ENCODE measurements around the gene TMEM134. TPM values are rescaled to one million over a fixed set of nuclear protein-coding genes. Genes with fewer than 3 reads are reported as not detected.
A peak's percentile ranks its signal among the peaks of the same experiment; 100 is the strongest.

TMEM134 gene
- total and polyA plus RNA-seq, 9 of the 15 experiments (the other 6 are each of a cell fraction or from before 2014, with no cell fraction given) = 0.63 to 48.4 (median 10.7) TPM

DNA sequence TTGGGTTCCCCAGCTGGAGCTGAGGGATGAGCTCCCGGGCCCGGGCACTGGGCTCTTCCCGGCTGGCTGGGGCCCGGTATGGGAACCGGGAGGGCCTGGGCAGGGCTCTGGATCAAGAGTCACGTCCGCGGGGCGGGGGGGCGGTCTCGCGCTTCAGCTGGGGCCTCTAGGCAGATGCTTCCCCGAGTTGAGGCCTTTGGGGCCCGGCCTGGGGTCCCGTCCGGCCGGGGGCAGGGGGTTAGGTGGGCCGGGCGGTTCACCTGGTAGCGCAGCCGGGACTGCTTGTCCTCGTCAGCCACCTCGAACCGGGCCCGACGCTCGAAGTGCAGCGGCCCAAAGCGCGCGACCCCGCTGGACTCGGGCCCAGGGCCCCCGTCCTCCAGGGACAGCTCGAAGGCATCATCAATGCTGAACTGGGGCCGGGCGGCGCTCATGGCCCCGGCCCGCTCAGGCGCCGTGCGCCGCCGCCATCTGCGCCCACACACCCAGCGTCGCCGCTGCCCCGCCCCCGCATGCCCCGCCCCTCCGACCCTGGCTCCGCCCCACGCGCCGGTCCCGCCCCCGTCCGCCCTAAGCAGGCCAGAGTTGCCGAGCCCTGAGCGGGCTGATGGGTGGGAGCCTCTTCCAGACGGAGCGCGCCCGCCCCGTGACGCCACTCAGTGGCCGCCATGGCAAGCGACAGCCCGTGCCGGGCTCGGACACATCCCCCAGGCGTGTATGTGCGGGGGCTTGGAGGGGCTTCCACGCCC lies at the start of gene TMEM134 (continued):
- TF ChIP-seq, protein P1, sequence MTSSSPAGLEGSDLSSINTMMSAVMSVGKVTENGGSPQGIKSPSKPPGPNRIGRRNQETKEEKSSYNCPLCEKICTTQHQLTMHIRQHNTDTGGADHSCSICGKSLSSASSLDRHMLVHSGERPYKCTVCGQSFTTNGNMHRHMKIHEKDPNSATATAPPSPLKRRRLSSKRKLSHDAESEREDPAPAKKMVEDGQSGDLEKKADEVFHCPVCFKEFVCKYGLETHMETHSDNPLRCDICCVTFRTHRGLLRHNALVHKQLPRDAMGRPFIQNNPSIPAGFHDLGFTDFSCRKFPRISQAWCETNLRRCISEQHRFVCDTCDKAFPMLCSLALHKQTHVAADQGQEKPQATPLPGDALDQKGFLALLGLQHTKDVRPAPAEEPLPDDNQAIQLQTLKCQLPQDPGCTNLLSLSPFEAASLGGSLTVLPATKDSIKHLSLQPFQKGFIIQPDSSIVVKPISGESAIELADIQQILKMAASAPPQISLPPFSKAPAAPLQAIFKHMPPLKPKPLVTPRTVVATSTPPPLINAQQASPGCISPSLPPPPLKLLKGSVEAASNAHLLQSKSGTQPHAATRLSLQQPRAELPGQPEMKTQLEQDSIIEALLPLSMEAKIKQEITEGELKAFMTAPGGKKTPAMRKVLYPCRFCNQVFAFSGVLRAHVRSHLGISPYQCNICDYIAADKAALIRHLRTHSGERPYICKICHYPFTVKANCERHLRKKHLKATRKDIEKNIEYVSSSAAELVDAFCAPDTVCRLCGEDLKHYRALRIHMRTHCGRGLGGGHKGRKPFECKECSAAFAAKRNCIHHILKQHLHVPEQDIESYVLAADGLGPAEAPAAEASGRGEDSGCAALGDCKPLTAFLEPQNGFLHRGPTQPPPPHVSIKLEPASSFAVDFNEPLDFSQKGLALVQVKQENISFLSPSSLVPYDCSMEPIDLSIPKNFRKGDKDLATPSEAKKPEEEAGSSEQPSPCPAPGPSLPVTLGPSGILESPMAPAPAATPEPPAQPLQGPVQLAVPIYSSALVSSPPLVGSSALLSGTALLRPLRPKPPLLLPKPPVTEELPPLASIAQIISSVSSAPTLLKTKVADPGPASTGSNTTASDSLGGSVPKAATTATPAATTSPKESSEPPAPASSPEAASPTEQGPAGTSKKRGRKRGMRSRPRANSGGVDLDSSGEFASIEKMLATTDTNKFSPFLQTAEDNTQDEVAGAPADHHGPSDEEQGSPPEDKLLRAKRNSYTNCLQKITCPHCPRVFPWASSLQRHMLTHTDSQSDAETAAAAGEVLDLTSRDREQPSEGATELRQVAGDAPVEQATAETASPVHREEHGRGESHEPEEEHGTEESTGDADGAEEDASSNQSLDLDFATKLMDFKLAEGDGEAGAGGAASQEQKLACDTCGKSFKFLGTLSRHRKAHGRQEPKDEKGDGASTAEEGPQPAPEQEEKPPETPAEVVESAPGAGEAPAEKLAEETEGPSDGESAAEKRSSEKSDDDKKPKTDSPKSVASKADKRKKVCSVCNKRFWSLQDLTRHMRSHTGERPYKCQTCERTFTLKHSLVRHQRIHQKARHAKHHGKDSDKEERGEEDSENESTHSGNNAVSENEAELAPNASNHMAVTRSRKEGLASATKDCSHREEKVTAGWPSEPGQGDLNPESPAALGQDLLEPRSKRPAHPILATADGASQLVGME (CRISPR knock-in tag; IDR thresholded peaks at IDR 0.05) = no peak
- TF ChIP-seq ZBTB7A (IDR thresholded peaks at IDR 0.05; ENCODE audit: borderline replicate concordance, control insufficient read depth, low read depth, low read length) (peak; percentile 98), XRCC3 (IDR thresholded peaks at IDR 0.05) (no peak), ZBTB1 (CRISPR knock-in tag; IDR thresholded peaks at IDR 0.05; ENCODE audit: borderline replicate concordance, low read depth) (no peak), ZFP30 (CRISPR knock-in tag; IDR thresholded peaks at IDR 0.05; ENCODE audit: borderline replicate concordance) (no peak), ZFP36 (IDR thresholded peaks at IDR 0.05; ENCODE audit: low read depth, low read length, partially characterized antibody) (no peak), ZNF253 (CRISPR knock-in tag; conservative IDR thresholded peaks at IDR 0.05) (no peak)
- TF ChIP-seq, protein P2, sequence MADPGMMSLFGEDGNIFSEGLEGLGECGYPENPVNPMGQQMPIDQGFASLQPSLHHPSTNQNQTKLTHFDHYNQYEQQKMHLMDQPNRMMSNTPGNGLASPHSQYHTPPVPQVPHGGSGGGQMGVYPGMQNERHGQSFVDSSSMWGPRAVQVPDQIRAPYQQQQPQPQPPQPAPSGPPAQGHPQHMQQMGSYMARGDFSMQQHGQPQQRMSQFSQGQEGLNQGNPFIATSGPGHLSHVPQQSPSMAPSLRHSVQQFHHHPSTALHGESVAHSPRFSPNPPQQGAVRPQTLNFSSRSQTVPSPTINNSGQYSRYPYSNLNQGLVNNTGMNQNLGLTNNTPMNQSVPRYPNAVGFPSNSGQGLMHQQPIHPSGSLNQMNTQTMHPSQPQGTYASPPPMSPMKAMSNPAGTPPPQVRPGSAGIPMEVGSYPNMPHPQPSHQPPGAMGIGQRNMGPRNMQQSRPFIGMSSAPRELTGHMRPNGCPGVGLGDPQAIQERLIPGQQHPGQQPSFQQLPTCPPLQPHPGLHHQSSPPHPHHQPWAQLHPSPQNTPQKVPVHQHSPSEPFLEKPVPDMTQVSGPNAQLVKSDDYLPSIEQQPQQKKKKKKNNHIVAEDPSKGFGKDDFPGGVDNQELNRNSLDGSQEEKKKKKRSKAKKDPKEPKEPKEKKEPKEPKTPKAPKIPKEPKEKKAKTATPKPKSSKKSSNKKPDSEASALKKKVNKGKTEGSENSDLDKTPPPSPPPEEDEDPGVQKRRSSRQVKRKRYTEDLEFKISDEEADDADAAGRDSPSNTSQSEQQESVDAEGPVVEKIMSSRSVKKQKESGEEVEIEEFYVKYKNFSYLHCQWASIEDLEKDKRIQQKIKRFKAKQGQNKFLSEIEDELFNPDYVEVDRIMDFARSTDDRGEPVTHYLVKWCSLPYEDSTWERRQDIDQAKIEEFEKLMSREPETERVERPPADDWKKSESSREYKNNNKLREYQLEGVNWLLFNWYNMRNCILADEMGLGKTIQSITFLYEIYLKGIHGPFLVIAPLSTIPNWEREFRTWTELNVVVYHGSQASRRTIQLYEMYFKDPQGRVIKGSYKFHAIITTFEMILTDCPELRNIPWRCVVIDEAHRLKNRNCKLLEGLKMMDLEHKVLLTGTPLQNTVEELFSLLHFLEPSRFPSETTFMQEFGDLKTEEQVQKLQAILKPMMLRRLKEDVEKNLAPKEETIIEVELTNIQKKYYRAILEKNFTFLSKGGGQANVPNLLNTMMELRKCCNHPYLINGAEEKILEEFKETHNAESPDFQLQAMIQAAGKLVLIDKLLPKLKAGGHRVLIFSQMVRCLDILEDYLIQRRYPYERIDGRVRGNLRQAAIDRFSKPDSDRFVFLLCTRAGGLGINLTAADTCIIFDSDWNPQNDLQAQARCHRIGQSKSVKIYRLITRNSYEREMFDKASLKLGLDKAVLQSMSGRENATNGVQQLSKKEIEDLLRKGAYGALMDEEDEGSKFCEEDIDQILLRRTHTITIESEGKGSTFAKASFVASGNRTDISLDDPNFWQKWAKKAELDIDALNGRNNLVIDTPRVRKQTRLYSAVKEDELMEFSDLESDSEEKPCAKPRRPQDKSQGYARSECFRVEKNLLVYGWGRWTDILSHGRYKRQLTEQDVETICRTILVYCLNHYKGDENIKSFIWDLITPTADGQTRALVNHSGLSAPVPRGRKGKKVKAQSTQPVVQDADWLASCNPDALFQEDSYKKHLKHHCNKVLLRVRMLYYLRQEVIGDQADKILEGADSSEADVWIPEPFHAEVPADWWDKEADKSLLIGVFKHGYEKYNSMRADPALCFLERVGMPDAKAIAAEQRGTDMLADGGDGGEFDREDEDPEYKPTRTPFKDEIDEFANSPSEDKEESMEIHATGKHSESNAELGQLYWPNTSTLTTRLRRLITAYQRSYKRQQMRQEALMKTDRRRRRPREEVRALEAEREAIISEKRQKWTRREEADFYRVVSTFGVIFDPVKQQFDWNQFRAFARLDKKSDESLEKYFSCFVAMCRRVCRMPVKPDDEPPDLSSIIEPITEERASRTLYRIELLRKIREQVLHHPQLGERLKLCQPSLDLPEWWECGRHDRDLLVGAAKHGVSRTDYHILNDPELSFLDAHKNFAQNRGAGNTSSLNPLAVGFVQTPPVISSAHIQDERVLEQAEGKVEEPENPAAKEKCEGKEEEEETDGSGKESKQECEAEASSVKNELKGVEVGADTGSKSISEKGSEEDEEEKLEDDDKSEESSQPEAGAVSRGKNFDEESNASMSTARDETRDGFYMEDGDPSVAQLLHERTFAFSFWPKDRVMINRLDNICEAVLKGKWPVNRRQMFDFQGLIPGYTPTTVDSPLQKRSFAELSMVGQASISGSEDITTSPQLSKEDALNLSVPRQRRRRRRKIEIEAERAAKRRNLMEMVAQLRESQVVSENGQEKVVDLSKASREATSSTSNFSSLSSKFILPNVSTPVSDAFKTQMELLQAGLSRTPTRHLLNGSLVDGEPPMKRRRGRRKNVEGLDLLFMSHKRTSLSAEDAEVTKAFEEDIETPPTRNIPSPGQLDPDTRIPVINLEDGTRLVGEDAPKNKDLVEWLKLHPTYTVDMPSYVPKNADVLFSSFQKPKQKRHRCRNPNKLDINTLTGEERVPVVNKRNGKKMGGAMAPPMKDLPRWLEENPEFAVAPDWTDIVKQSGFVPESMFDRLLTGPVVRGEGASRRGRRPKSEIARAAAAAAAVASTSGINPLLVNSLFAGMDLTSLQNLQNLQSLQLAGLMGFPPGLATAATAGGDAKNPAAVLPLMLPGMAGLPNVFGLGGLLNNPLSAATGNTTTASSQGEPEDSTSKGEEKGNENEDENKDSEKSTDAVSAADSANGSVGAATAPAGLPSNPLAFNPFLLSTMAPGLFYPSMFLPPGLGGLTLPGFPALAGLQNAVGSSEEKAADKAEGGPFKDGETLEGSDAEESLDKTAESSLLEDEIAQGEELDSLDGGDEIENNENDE (IDR thresholded peaks at IDR 0.05; ENCODE audit: low read depth, low read length) = no peak

All from K562 (cell line).